MM.1S (cell line): Measurements from ENCODE around the gene CYB5RL.

ENCODE experiments used
- EZH2phosphoT487 ChIP-seq: fragments of 300-600 bp; sonication (generic); IDR thresholded peaks from 2 replicates; pipeline ENCODE4 v1.6.1; 2018; ENCODE audit warnings: antibody characterized with exemption, low read length
- TF ChIP-seq, protein P1 (sequence below): fragments of 300-600 bp; sonication (generic); IDR thresholded peaks from 2 replicates; pipeline ENCODE4 v1.5.1; 2016; ENCODE audit warnings: antibody characterized with exemption, low read length, mixed read lengths

DNA sequence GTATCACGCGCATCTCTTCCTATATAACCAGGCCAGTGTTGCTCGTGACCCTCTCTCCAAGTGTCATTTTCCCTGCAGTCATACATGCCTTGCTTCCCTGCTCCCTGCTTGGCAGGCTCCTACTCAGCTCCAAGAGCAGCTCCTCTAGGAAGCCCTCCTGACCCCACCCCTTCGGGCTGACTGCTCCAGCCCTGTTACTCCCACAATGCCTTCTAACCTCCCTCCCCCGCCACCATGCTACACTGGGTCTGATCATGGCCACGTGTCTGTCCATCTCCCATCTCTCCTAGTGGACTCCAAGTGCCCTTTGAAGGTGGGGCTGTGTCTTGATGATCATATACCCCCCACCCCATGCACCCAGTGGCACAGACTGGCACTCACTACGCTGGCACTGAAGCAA lies 44.8 kb upstream of the CYB5RL start:
- TF ChIP-seq, protein P1, sequence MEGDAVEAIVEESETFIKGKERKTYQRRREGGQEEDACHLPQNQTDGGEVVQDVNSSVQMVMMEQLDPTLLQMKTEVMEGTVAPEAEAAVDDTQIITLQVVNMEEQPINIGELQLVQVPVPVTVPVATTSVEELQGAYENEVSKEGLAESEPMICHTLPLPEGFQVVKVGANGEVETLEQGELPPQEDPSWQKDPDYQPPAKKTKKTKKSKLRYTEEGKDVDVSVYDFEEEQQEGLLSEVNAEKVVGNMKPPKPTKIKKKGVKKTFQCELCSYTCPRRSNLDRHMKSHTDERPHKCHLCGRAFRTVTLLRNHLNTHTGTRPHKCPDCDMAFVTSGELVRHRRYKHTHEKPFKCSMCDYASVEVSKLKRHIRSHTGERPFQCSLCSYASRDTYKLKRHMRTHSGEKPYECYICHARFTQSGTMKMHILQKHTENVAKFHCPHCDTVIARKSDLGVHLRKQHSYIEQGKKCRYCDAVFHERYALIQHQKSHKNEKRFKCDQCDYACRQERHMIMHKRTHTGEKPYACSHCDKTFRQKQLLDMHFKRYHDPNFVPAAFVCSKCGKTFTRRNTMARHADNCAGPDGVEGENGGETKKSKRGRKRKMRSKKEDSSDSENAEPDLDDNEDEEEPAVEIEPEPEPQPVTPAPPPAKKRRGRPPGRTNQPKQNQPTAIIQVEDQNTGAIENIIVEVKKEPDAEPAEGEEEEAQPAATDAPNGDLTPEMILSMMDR, result no peak
- TF ChIP-seq EZH2phosphoT487, result no peak
